ENCODE measurements around the gene DCAF17.

GRCh38 chr2:171393487-171393886, 40.5 kb upstream of the DCAF17 start:
- TF ChIP-seq CTCF (IDR thresholded peaks at IDR 0.05 in 8 of 11, conservative IDR thresholded peaks at IDR 0.05 in 3 of 11) (no peak), POLR2A (IDR thresholded peaks at IDR 0.05) (no peak)

All from spleen (tissue), 7 donors.